H54 (cell line): ENCODE measurements around the gene COL17A1.

Source experiments
- DNase-seq: peaks from one replicate; pipeline ENCODE4 v3.0.0; 2011; ENCODE audit warnings: low spot score, mixed read lengths; ENCODE audit not compliant: insufficient read length
- FAIRE-seq: peaks from 3 replicates; lab custom pipeline; 2011; peaks lifted over from hg19 to GRCh38; lab: Jason Lieb, UNC
- POLR2A ChIP-seq: IDR thresholded peaks from 2 replicates; pipeline ENCODE4 v1.6.1; 2011; ENCODE audit warnings: low read depth, mild to moderate bottlenecking, low read length

COL17A1 gene

DNA sequence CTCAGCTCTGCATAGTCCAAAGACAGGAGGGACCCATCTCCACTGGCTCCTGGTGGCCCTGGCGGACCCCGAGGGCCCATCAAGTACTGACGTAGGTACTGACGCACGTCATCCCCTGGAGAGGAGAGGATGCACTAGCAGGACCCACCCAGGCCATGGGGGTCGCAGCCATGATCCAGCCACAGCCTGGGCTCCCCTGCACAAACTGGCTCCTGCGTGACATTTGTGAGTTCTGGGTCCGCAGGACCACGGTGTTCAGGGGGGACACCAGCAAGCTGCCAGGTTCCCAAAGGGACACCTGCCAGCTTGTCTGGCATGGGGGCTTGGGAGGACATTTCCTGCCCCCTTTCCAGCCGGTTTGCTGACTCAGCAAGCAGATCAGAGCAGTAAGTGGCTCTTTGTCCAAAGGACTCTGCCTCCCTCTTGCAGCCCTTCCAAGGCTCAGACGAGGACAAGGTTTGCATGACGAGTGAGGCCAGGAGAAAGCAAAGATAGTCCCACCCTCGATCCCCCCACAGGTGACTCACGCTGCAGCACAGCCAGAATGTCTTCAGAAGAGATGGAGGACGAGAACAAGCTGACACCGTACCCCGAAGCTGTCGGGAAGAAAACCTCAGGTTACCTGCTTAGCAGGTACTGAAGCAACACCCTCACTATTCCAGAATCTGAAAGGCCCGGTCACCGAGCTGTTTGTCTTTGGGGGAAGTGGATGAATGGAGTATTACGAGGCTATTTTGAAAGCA is 49.0 kb downstream of the COL17A1 start:
- DNase-seq = no peak
- TF ChIP-seq POLR2A = no peak
- FAIRE-seq = no peak

DNA sequence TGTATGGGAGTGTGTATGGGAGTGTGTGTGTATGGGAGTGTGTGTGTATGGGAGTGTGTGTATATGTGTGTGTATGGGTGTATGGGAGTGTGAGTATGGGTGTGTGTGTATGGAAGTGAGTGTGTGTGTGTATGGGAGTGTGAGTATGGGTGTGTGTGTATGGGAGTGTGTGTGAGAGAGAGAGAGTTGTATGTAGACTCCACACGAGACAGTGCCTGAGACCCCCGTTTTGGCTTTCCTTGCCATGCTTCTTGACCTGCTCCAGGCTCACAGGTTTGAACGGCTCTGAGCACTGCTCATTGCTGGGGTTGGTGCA is 49.7 kb downstream of the COL17A1 start:
- DNase-seq (no peak), FAIRE-seq (no peak)
- no peak for TF ChIP-seq POLR2A

DNA sequence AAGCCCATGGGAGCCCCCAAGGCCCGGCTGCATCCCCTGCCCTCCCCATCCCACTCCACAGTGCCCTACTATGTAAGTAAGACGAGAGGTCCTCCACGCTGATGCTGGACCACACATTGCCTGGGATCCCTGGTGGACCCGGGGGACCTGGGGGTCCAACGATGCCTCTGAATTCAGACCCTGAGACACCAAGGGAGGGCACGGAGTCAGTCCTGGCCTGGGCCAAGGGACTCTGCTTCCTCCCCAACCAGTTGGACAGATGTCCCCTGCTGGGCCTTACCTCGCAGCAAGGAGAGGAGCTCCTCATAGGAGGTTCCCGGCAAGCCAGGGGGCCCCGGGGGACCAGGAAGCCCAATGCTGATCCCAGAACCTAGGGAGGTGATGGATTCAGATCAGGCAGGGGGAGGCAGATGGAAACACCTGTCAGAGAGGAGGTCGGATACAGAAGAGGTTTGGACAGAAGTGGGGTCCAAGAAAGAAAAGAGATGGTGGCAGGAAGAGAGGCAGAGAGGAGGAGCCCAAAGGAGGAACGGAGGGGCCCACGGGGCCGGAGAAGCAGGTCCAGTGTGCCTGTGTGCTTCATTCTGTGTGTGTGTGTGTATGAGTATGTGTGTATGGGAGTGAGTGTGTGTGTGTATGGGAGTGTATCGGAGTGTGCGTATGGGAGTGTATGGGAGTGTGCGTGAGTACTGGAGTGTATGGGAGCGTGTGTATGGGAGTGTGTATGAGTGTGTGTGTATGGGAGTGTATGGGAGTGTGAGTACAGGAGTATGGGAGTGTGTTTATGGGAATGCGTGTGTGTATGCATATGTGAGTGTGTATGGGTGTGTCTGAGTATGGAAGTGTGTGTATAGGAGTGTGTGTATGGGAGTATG is 50.2 kb downstream of the COL17A1 start:
- FAIRE-seq (no peak), DNase-seq (no peak)
- TF ChIP-seq POLR2A = no peak

- TF ChIP-seq POLR2A = no peak
- DNase-seq (no peak), FAIRE-seq (no peak)
These were observed 51.1 kb downstream of the COL17A1 start for GRCh38 chr10:104034401-104035193.

DNA sequence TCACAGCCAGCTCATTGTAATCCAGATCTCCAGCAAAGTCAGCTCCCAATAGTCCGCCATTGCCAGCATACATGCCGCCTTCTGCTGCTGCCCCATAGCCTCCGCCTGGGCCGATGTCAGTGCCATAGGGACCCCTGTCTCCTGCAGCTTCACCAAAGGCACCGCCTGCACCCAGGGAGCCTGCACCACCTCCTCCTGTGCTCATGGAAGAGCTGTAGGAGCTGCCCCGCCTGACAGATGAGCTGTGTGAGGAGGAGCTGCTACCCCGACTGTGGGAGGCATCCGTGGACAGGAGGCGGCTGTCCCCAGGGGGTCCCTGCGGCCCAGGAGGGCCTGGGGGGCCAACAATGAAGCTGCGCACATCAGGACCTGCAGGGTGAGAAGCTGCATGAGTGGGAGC is 51.7 kb downstream of the COL17A1 start:
- TF ChIP-seq POLR2A = no peak
- DNase-seq (no peak), FAIRE-seq (no peak)

- FAIRE-seq (no peak), DNase-seq (no peak)
These were observed 52.2 kb downstream of the COL17A1 start for GRCh38 chr10:104033401-104033930.

DNA sequence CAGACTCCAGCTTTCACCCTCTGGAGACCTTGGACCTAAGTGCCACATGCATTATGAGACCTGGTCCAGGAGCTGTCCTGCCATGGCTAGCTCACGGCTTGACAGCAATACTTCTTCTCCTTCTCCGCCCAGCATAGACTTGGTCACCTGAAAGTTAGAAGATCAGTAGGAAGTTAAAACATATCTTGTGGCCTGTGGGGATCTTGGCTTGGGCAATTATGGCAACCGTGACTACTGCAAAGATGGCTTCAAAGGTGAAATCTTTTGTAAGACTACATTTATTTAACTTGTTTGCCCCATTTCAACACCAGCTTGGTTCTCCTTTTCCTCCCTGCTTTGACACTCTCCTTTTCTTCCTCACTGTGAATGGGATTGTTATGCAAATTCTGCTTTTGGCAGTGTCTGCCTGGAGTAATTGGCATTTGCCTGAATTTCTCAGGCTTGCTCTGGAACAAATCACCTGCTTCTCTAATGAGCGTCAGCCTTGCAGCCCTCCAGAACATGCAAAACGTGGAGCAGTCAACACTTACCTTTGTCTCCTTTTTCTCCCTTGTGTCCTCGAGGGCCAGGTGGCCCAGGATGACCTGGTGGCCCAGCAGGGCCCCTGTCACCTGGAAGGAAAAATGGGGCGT is 53.4 kb downstream of the COL17A1 start:
- DNase-seq = no peak
- FAIRE-seq = no peak
- no peak for TF ChIP-seq POLR2A

More at GRCh38 chr10:104033401-104033930, 52.2 kb downstream of the COL17A1 start:
- no peak for TF ChIP-seq POLR2A

GRCh38 chr10:104031631-104032030 is 54.0 kb downstream of the COL17A1 start:
- TF ChIP-seq POLR2A = no peak
- FAIRE-seq = no peak
- DNase-seq = no peak

GRCh38 chr10:104029521-104029860 is 56.2 kb downstream of the COL17A1 start:
- no peak for FAIRE-seq
- no peak for DNase-seq
- TF ChIP-seq POLR2A = no peak

- FAIRE-seq = no peak
- DNase-seq = no peak
- no peak for TF ChIP-seq POLR2A
These were observed 56.7 kb downstream of the COL17A1 start for GRCh38 chr10:104028823-104029520.

- DNase-seq = no peak
- TF ChIP-seq POLR2A = no peak
- no peak for FAIRE-seq
These were observed 57.5 kb downstream of the COL17A1 start for GRCh38 chr10:104028146-104028545.

- DNase-seq (no peak), FAIRE-seq (no peak)
- TF ChIP-seq POLR2A = no peak
These were observed 58.9 kb downstream of the COL17A1 start for GRCh38 chr10:104026762-104027161.

GRCh38 chr10:104025524-104025923 is 60.2 kb downstream of the COL17A1 start:
- no peak for TF ChIP-seq POLR2A
- FAIRE-seq (no peak), DNase-seq (no peak)

- FAIRE-seq (no peak), DNase-seq (no peak)
These were observed 63.7 kb downstream of the COL17A1 start for GRCh38 chr10:104022026-104022425.

More at GRCh38 chr10:104022026-104022425, 63.7 kb downstream of the COL17A1 start:
- no peak for TF ChIP-seq POLR2A
